Measurements from ENCODE around the gene INSR. TPM values are rescaled to one million over a fixed set of nuclear protein-coding genes. Genes with fewer than 3 reads are reported as not detected.

Gene INSR
- total RNA-seq, 1 donor from 2014 or later, result 37.5 TPM

- Histone ChIP-seq H3K4me3 (no peak overlapping the region), H3K4me1 (no peaks in the 10 kb centered on the region), H3K27ac (no peak overlapping the region), H3K9me3 (no peaks in the 10 kb centered on the region), H3K27me3 (no peaks in the 10 kb centered on the region), H3K36me3 (no peaks in the 10 kb centered on the region)
- DNase-seq, result no peak
- no peak for TF ChIP-seq CTCF (IDR thresholded peaks at IDR 0.05)
- intact Hi-C loops (cut with DNase I), result no loop called here
- no peak for ATAC-seq
Measured at GRCh38 chr19:7203332-7203731, 90.9 kb downstream of the INSR start.

DNA sequence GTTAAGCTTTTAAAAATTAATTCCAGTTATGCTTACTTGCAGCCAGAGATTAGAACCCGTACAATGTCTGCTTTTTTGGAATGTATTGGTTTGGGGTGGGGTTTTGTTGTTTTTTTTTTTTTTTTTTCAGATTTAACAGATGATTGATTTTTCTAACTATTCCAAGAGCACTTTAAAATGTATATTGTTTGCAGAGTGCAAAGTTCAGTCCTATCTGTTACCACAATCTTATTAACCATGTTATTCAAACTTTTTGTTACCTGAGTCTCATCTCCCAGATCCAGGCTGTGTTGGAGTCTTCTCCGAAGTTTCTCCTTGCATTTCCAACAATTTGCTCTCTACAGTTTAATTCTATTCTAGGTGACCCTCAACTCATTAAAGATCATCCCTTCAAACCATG is 91.3 kb downstream of the INSR start:
- H3K4me1 ChIP-seq, result no peaks in the 10 kb centered on the region
- no peaks in the 10 kb centered on the region for H3K9me3 ChIP-seq
- no peaks in the 10 kb centered on the region for H3K27me3 ChIP-seq
- intact Hi-C loops (cut with DNase I), result no loop called here
- ATAC-seq (no peak), DNase-seq (no peak)
- no peak overlapping the region for H3K4me3 ChIP-seq
- no peak overlapping the region for H3K27ac ChIP-seq
- TF ChIP-seq CTCF (IDR thresholded peaks at IDR 0.05), result no peak
- no peaks in the 10 kb centered on the region for H3K36me3 ChIP-seq

GRCh38 chr19:7200736-7201135 is 93.5 kb downstream of the INSR start:
- no peak for DNase-seq
- Histone ChIP-seq H3K4me1 (no peaks in the 10 kb centered on the region), H3K9me3 (no peaks in the 10 kb centered on the region), H3K27me3 (no peaks in the 10 kb centered on the region), H3K4me3 (no peak overlapping the region), H3K27ac (no peak overlapping the region), H3K36me3 (no peaks in the 10 kb centered on the region)
- ATAC-seq, result no peak
- no peak for TF ChIP-seq CTCF (IDR thresholded peaks at IDR 0.05)
- intact Hi-C loops (cut with DNase I), result no loop called here

DNA sequence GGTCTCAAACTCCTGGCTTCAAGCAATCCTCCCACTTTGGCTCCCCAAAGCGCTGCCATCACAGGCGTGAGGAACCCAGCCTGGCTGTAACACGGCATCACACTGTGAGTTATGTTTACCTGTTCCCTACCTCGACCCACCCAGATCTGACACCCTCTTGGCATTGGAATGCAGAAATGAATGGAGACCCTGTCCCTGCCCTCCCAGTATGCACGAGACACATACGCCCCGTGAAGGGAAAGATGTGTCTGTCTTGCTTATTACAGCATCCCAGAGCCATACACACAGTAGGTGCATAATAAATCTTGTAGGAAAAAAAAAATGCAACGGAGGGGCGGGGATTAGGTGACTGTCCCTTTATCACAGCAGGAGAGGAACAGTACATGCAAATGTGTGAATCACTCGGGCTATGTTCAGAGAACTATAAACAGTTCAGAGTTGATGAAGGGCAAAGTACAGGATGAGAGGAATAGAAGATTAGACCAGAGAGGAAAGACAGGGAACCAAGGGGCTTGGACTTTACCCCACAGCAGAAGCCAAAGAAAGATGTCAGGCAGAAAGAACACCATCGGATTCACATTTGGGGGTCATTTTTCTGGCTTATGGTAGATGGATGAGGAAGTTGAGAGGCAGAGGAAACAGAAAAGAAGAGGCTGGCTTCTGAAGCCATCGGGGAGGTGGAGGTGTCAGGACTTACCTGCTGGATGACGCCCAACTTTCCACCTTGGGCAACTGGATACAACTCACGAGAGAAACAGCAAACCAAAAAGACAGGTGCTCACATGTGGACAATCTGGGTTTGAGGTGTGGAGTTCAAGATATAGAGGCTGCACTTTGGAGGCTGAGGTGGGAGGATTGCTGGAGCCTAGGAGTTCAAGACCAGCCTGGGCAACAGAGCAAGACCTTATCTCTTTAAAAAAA is 94.3 kb downstream of the INSR start:
- Histone ChIP-seq H3K27me3 (no peaks in the 10 kb centered on the region), H3K9me3 (no peaks in the 10 kb centered on the region), H3K36me3 (no peaks in the 10 kb centered on the region), H3K4me1 (no peaks in the 10 kb centered on the region), H3K4me3 (no peak overlapping the region), H3K27ac (no peak overlapping the region)
- intact Hi-C loops (cut with DNase I), result loop anchor here (10.0 kb wide), 1 partner anchor 95 kb away; the partner anchor contains the start of gene INSR
- no peak for DNase-seq
- TF ChIP-seq CTCF (IDR thresholded peaks at IDR 0.05), result no peak
- no peak for ATAC-seq

GRCh38 chr19:7197760-7198696 is 96.2 kb downstream of the INSR start:
- ATAC-seq, result peak; percentile 97
- no peaks in the 10 kb centered on the region for H3K4me1 ChIP-seq

More at GRCh38 chr19:7197760-7198696, 96.2 kb downstream of the INSR start:
- TF ChIP-seq CTCF (IDR thresholded peaks at IDR 0.05), result peak; percentile 32
- DNase-seq, result peak; percentile 96
- intact Hi-C loops (cut with DNase I), result loop anchor here (10.0 kb wide), 1 partner anchor 97 kb away; the partner anchor contains the start of gene INSR
- Histone ChIP-seq H3K27me3 (no peaks in the 10 kb centered on the region), H3K4me3 (peak overlapping the region; percentile 75), H3K27ac (peak overlapping the region; percentile 45), H3K36me3 (no peaks in the 10 kb centered on the region), H3K9me3 (no peaks in the 10 kb centered on the region)
